HepG2 (cell line): ENCODE measurements around the gene NUDT17. TPM values are rescaled to one million over a fixed set of nuclear protein-coding genes. Genes with fewer than 3 reads are reported as not detected.
A peak's percentile ranks its signal among the peaks of the same experiment; 100 is the strongest.

Experiments
- ARID4A ChIP-seq: sonication (generic); formaldehyde crosslinking; IDR thresholded peaks from 2 replicates; pipeline ENCODE4 v1.5.0; 2020; ENCODE audit warnings: mild to moderate bottlenecking, missing genetic modification reagents, borderline replicate concordance
- CEBPZ ChIP-seq: IDR thresholded peaks from 2 replicates; pipeline ENCODE4 v1.6.1; 2012; ENCODE audit warnings: low read length, improper control_type of control experiment
- ELF3 ChIP-seq: IDR thresholded peaks from 2 replicates; pipeline ENCODE4 v1.6.1; 2016; ENCODE audit warnings: missing genetic modification reagents, missing compliant biosample characterization
- FOXK2 ChIP-seq: fragments of 450-650 bp; IDR thresholded peaks from 2 replicates; pipeline ENCODE4 v1.6.1; 2016
- HIVEP1 ChIP-seq: sonication (generic); formaldehyde crosslinking; IDR thresholded peaks from 2 replicates; pipeline ENCODE4 v1.4.0; 2020; ENCODE audit warnings: mild to moderate bottlenecking, missing genetic modification reagents
- NAIF1 ChIP-seq: sonication (generic); formaldehyde crosslinking; IDR thresholded peaks from 2 replicates; pipeline ENCODE4 v1.5.0; 2020; ENCODE audit warnings: mild to moderate bottlenecking, missing genetic modification reagents, borderline replicate concordance
- NFE2L1 ChIP-seq: sonication (generic); formaldehyde crosslinking; IDR thresholded peaks from 2 replicates; pipeline ENCODE4 v1.4.0; 2020; ENCODE audit warnings: missing genetic modification reagents, mild to moderate bottlenecking, borderline replicate concordance
- NPAS2 ChIP-seq: sonication (generic); formaldehyde crosslinking; IDR thresholded peaks from 2 replicates; pipeline ENCODE4 v1.8.0; 2022; ENCODE audit warnings: mild to moderate bottlenecking, missing genetic modification reagents, borderline replicate concordance
- PLRG1 ChIP-seq: fragments of 450-650 bp; conservative IDR thresholded peaks from 2 replicates; pipeline ENCODE4 v1.6.1; 2016
- SIX1 ChIP-seq: sonication (generic); formaldehyde crosslinking; IDR thresholded peaks from 2 replicates; pipeline ENCODE4 v1.4.0; 2020; ENCODE audit warnings: missing genetic modification reagents, borderline replicate concordance
- SMYD3 ChIP-seq: sonication (generic); formaldehyde crosslinking; IDR thresholded peaks from 2 replicates; pipeline ENCODE4 v1.8.1; 2023; ENCODE audit warnings: mild to moderate bottlenecking, missing genetic modification reagents
- SYNCRIP ChIP-seq: fragments of 200-400 bp; formaldehyde crosslinking; IDR thresholded peaks from 2 replicates; pipeline ENCODE4 v1.6.1; 2018; ENCODE audit warnings: mild to moderate bottlenecking, low read depth, low read length; ENCODE audit not compliant: insufficient read depth
- ZBTB8A ChIP-seq: sonication (generic); formaldehyde crosslinking; IDR thresholded peaks from 2 replicates; pipeline ENCODE4 v1.4.0; 2020; ENCODE audit warnings: mild to moderate bottlenecking, low read depth, missing genetic modification reagents, borderline replicate concordance
- ZNF263 ChIP-seq: sonication (generic); formaldehyde crosslinking; IDR thresholded peaks from 2 replicates; pipeline ENCODE4 v1.4.0; 2020; ENCODE audit warnings: missing genetic modification reagents
- ZNF3 ChIP-seq: IDR thresholded peaks from 2 replicates; pipeline ENCODE4 v1.7.0; 2017; ENCODE audit warnings: inconsistent platforms
- ZNF333 ChIP-seq: sonication (generic); formaldehyde crosslinking; IDR thresholded peaks from 2 replicates; pipeline ENCODE4 v1.4.0; 2020; ENCODE audit warnings: mild to moderate bottlenecking, missing genetic modification reagents, borderline replicate concordance
- polyA plus RNA-seq, 8 experiments: library from polyadenylated mRNA; depleted of rRNA in 3 of 8; stranded (reverse) in 7 of 8; unstranded in 1 of 8; fragments of >200 nt; fragmentation: Illumina TruSeq in 4 of 8; extraction: Trizol in 4 of 8; gene quantifications; 2 replicates each; pipeline versions ENCODE4 v1.2.1 to v1.2.3, GENCODE V29; 2011 to 2016; ENCODE audit warnings: low read depth in 4 of 8, missing spikeins in 1 of 8, mixed read lengths in 1 of 8; ENCODE audit not compliant: insufficient read depth in 1 of 8
- total RNA-seq, 5 experiments: library from RNA; depleted of rRNA; stranded (reverse); fragments of >200 nt; fragmentation: Illumina TruSeq; extraction: Trizol; gene quantifications; 2 replicates each; pipeline ENCODE4 v1.2.3, GENCODE V29; 2016; ENCODE audit warnings: low read depth in 1 of 5
- TF ChIP-seq, protein P1 (sequence below), 2 experiments: IDR thresholded peaks; 2 replicates each; pipeline ENCODE4 v1.6.1; 2011 to 2012; ENCODE audit warnings: low read length in 2 of 2, borderline replicate concordance in 1 of 2, low read depth in 1 of 2, mild to moderate bottlenecking in 1 of 2, moderate library complexity in 1 of 2

Gene NUDT17
- total and polyA plus RNA-seq, 2 of the 13 experiments (the other 11 are each of a cell fraction or from before 2014, with no cell fraction given) = 2.6 to 5.8 TPM

DNA sequence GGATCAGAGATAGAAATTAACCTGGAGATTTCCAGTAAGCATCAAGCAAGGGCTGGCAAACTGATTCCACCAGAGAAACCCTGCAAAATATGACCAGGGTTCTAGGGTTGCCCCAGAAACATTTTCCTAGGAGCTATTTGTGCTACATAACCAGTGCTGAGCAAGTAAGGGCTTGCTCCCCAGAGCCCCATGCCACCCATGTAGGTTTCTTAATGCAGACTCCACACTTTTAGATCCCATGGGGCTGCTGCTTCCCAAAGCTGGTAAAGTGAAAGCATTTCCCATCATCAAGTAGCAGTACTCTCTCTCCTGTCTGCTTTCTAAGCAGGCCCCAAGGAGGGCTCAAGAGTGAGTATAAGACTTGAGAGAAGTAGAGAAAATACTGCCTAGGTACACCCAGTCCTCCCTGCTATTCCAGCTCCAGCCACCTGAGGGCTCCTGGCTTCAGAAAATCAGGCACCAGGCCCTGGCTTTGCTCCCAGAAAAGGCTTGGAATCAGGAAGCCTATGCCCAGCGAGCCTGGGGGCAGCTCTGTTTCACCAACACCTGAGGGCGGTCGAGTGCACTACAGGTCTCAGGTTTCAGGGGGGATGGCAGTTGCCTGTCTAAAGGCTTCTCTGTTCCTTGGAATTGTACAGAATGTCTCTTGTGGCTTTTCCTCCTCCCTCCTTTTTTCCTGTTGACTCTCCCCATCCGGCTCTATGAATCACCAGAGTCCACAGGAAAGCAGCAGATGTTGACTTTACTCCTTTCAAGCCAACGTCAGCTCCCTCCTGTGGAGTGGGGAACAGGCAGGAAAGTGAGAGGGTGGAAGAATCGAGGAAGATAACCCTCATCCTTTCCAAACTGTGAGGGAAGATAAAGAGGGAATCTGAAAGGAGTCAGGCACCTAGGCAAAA is 46.4 kb downstream of the NUDT17 start (continued):
- TF ChIP-seq, protein P1, sequence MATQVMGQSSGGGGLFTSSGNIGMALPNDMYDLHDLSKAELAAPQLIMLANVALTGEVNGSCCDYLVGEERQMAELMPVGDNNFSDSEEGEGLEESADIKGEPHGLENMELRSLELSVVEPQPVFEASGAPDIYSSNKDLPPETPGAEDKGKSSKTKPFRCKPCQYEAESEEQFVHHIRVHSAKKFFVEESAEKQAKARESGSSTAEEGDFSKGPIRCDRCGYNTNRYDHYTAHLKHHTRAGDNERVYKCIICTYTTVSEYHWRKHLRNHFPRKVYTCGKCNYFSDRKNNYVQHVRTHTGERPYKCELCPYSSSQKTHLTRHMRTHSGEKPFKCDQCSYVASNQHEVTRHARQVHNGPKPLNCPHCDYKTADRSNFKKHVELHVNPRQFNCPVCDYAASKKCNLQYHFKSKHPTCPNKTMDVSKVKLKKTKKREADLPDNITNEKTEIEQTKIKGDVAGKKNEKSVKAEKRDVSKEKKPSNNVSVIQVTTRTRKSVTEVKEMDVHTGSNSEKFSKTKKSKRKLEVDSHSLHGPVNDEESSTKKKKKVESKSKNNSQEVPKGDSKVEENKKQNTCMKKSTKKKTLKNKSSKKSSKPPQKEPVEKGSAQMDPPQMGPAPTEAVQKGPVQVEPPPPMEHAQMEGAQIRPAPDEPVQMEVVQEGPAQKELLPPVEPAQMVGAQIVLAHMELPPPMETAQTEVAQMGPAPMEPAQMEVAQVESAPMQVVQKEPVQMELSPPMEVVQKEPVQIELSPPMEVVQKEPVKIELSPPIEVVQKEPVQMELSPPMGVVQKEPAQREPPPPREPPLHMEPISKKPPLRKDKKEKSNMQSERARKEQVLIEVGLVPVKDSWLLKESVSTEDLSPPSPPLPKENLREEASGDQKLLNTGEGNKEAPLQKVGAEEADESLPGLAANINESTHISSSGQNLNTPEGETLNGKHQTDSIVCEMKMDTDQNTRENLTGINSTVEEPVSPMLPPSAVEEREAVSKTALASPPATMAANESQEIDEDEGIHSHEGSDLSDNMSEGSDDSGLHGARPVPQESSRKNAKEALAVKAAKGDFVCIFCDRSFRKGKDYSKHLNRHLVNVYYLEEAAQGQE (IDR thresholded peaks at IDR 0.05; ENCODE audit: borderline replicate concordance in 1 of 2, low read depth in 1 of 2, low read length in 2 of 2) = peak in 1 of 2 experiments; percentile 27; a peak in 1 of 4 replicates
- TF ChIP-seq ARID4A (CRISPR knock-in tag) (no peak; the same call in 1 of the 2 replicates), NPAS2 (CRISPR knock-in tag) (no peak), NFE2L1 (no peak), ELF3 (CRISPR knock-in tag) (peak; percentile 92), PLRG1 (no peak), CEBPZ (no peak), ZBTB8A (CRISPR knock-in tag) (no peak), SMYD3 (CRISPR knock-in tag) (0 out of 2 replicates have a peak, but pooled peaks have one; percentile 33), SIX1 (peak; percentile 99), ZNF3 (CRISPR knock-in tag) (no peak), SYNCRIP (no peak), FOXK2 (peak; percentile 64; the same call in 1 of the 2 replicates), ZNF263 (CRISPR knock-in tag) (peak; percentile 61), NAIF1 (CRISPR knock-in tag) (no peak), ZNF333 (no peak), HIVEP1 (CRISPR knock-in tag) (no peak)
